IPS-NIHi7 (cell line): ENCODE data around the gene FYTTD1.

Experiments used
- DNase-seq: peaks from one replicate; pipeline ENCODE4 v3.0.0; 2012; ENCODE audit warnings: mixed read lengths; ENCODE audit errors: extremely low spot score

Gene FYTTD1

DNA sequence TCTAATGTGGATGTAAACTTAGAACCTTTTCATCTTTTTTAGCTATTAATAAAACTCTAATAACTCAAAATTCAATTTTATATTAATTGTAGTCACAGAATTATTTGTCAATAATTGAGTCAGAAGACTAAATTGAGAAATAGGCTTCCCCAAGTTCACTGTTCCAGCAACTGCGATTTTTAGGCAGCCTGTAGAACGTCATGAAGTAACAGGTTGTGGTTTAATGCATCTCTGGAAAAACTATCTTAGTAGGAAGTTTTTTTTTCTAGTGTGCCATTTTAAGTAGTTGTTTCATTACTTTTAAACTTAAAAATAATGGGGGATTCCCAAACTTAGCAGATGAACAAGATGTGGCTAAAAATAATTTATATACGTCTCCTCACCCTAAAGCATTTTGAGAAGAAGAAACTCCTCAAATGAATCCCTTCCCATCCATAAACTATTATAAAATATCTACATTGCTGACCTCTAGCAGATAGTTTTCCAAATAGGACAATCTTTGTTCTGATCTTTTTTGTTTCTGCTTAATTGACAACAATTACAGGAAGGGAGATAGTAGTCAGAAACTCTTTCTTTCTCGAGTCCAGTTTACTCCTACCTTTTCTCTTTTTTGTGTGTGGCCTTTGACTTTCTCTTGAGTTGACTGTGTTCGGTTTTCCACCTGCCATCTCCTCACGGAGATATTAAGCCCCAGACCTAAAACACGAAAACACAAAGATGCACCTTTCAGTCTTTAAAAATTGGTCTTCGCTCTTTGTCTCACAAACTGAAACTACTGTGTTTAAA is 84.4 kb downstream of the FYTTD1 start:
- DNase-seq = no peak

DNA sequence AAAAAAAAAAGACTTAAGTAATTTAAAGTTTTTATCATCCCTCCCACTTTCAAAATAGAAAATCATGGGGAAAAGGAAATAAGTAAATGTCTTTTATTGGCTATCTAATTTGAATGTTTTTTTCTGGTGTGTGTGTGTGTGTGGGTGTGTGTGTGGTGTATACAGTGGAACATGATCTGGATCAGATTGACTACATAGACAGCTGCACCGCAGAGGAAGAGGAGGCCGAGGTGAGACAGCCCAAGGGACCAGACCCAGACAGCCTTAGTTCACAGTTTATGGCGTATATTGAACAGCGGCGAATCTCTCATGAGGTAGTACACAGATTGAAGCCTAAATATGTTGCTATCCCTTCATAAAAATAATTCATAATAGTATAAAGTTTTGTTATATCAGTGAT is 85.8 kb downstream of the FYTTD1 start:
- no peak for DNase-seq

DNA sequence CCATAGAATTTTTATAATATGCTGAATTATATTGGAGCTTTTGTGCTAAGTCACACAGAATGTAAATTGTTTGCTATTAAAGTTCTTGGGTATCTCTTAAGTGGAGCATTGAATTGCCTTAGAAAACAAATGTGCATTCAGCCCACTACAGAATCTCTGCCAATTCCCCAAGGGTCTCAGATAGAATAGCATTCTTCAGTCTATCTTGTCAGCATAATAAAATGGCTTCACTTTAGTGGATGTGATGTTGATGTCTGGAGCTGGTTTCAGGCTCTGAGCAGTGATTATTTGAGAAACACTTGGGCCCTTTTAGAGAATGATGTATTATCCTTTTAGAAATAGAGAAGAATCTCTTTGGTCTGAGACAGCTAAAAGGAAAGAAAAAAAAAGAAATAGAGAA is 86.6 kb downstream of the FYTTD1 start:
- no peak for DNase-seq
